OCI-LY7 (cell line): ENCODE data around the gene GALC. TPM values are rescaled to one million over a fixed set of nuclear protein-coding genes. Genes with fewer than 3 reads are reported as not detected.

ENCODE experiments used
- BruUV-seq: library from RNA; stranded (reverse); fragments of 400-500 nt; replicated peaks from 2 replicates; lab custom pipeline; 2021; lab: Mats Ljungman, UMichigan
- CTCF ChIA-PET: fragments of 300-600 bp; sonication (Branson Sonifier 250); formaldehyde crosslinking; loops from one replicate; lab custom pipeline; 2022; ENCODE audit warnings: antibody characterized with exemption; ENCODE audit not compliant: unreplicated experiment; lab: Charles Lee
- POLR2A ChIA-PET: fragments of 300-600 bp; sonication (Branson Sonifier 250); formaldehyde crosslinking; loops from one replicate; lab custom pipeline; 2022; ENCODE audit warnings: antibody characterized with exemption; lab: Charles Lee
- DNase-seq: peaks from one replicate; pipeline ENCODE4 v3.0.0-alpha.2; 2015; ENCODE audit warnings: low spot score
- H2AFZ ChIP-seq: fragments of 200-600 bp; sonication (generic), shearing (Covaris generic); 2 replicates; pipeline ENCODE4 v1.6.1; 2014; ENCODE audit warnings: mild to moderate bottlenecking, antibody characterized with exemption, low read length, moderate library complexity
- H3K27ac ChIP-seq: fragments of 200-600 bp; sonication (generic); 2 replicates; pipeline ENCODE4 v1.5.1; 2014; ENCODE audit warnings: mixed run types, low read depth, mild to moderate bottlenecking, moderate library complexity, low read length, inconsistent platforms; ENCODE audit not compliant: poor library complexity, severe bottlenecking
- H3K36me3 ChIP-seq: fragments of 200-600 bp; sonication (generic); 2 replicates; pipeline ENCODE4 v1.6.1; 2014; ENCODE audit warnings: mild to moderate bottlenecking, antibody characterized with exemption, low read length, moderate library complexity, mixed read lengths; ENCODE audit not compliant: insufficient read depth
- H3K4me1 ChIP-seq: fragments of 200-600 bp; sonication (generic); 2 replicates; pipeline ENCODE4 v1.5.1; 2014; ENCODE audit warnings: mild to moderate bottlenecking, low read length; ENCODE audit not compliant: insufficient read depth, poor library complexity, severe bottlenecking
- H3K4me2 ChIP-seq: fragments of 200-600 bp; sonication (generic); 2 replicates; pipeline ENCODE4 v1.6.1; 2014; ENCODE audit warnings: mild to moderate bottlenecking, low read length
- H3K4me3 ChIP-seq: fragments of 200-600 bp; sonication (generic); 2 replicates; pipeline ENCODE4 v1.5.1; 2014; ENCODE audit warnings: mild to moderate bottlenecking, low read depth, low read length; ENCODE audit not compliant: poor library complexity, severe bottlenecking
- H3K79me2 ChIP-seq: fragments of 200-600 bp; sonication (generic); 2 replicates; pipeline ENCODE4 v1.6.1; 2016; ENCODE audit warnings: low read depth, mild to moderate bottlenecking, low read length, moderate library complexity, mixed read lengths; ENCODE audit not compliant: insufficient read depth
- H3K9me2 ChIP-seq: fragments of 200-600 bp; sonication (generic); 2 replicates; pipeline ENCODE4 v1.6.1; 2016; ENCODE audit warnings: mild to moderate bottlenecking, low read length, mixed read lengths; ENCODE audit not compliant: insufficient read depth
- H3K9me3 ChIP-seq: fragments of 200-600 bp; sonication (generic); 2 replicates; pipeline ENCODE4 v1.6.1; 2014; ENCODE audit warnings: mild to moderate bottlenecking, mixed run types, low read length, mixed read lengths
- H4K20me1 ChIP-seq: fragments of 200-600 bp; sonication (generic); 2 replicates; pipeline ENCODE4 v1.6.1; 2014; ENCODE audit warnings: mild to moderate bottlenecking, antibody characterized with exemption, low read length, moderate library complexity, mixed read lengths; ENCODE audit not compliant: insufficient read depth
- EZH2phosphoT487 ChIP-seq: fragments of 200-600 bp; sonication (generic); IDR thresholded peaks from 2 replicates; pipeline ENCODE4 v1.6.1; 2018; ENCODE audit warnings: low read depth, borderline replicate concordance, mild to moderate bottlenecking, mixed run types, antibody characterized with exemption, low read length, moderate library complexity, mixed read lengths
- intact Hi-C: fragments of 100-400 bp; cut with micrococcal nuclease; formaldehyde crosslinking; loops from one replicate; pipeline ENCODE4 v1.10.0; 2022; ENCODE audit not compliant: unreplicated experiment
- total RNA-seq, 2 experiments: library from RNA; depleted of rRNA in 1 of 2; stranded (reverse); fragments of >200 nt in 1 of 2; shearing (Covaris generic) in 1 of 2; gene quantifications; 2 replicates each; pipeline ENCODE4 v1.2.3, GENCODE V29; 2014 to 2022
- TF ChIP-seq, protein P1 (sequence below): fragments of 200-600 bp; sonication (generic); conservative IDR thresholded peaks from 2 replicates; pipeline ENCODE4 v1.5.1; 2014; ENCODE audit warnings: mild to moderate bottlenecking, antibody characterized with exemption, low read length, moderate library complexity, mixed read lengths

GALC gene
- total RNA-seq, 2 experiments from 2014 or later: 4.4 to 18.0 TPM

DNA sequence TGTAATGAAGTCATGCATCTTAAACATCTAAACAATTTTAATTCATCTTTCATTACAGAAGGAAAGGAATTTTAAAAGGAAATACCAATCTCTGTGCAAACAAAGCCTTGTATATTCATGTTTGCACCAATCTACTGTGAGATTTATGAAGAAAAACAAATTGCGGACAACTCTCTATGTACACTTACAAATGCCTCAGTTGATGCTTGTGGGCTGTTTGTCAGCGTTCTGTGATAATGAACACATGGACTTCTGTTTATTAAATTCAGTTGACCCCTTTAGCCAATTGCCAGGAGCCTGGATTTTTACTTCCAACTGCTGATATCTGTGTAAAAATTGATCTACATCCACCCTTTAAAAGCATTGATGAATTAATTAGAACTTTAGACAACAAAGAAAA, 17.3 kb upstream of the GALC start:
- no peak for TF ChIP-seq EZH2phosphoT487
- TF ChIP-seq, protein P1, sequence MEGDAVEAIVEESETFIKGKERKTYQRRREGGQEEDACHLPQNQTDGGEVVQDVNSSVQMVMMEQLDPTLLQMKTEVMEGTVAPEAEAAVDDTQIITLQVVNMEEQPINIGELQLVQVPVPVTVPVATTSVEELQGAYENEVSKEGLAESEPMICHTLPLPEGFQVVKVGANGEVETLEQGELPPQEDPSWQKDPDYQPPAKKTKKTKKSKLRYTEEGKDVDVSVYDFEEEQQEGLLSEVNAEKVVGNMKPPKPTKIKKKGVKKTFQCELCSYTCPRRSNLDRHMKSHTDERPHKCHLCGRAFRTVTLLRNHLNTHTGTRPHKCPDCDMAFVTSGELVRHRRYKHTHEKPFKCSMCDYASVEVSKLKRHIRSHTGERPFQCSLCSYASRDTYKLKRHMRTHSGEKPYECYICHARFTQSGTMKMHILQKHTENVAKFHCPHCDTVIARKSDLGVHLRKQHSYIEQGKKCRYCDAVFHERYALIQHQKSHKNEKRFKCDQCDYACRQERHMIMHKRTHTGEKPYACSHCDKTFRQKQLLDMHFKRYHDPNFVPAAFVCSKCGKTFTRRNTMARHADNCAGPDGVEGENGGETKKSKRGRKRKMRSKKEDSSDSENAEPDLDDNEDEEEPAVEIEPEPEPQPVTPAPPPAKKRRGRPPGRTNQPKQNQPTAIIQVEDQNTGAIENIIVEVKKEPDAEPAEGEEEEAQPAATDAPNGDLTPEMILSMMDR: no peak
- POLR2A ChIA-PET: interaction anchor here (1.0 kb wide), 1 partner anchor 37 kb away, joined by 3 read pairs; no protein-coding TSS in a partner anchor
- peaks cover 19% of the 10 kb centered on the region for H3K4me1 ChIP-seq
- H3K4me3 ChIP-seq: no peak overlapping the region
- H3K79me2 ChIP-seq: peaks cover 29% of the 10 kb centered on the region
- no TSS peak for BruUV-seq
- H3K27ac ChIP-seq: no peak overlapping the region
- no peaks in the 10 kb centered on the region for H3K9me3 ChIP-seq
- CTCF ChIA-PET: no interaction called here
- intact Hi-C loops: no loop called here
- no peaks in the 10 kb centered on the region for H4K20me1 ChIP-seq
- no peak for DNase-seq
- no peak overlapping the region for H3K4me2 ChIP-seq
- H3K36me3 ChIP-seq: peaks cover 7% of the 10 kb centered on the region; the same call in 1 of the 2 replicates
- H3K9me2 ChIP-seq: no peaks in the 10 kb centered on the region
- H2AFZ ChIP-seq: no peak overlapping the region

DNA sequence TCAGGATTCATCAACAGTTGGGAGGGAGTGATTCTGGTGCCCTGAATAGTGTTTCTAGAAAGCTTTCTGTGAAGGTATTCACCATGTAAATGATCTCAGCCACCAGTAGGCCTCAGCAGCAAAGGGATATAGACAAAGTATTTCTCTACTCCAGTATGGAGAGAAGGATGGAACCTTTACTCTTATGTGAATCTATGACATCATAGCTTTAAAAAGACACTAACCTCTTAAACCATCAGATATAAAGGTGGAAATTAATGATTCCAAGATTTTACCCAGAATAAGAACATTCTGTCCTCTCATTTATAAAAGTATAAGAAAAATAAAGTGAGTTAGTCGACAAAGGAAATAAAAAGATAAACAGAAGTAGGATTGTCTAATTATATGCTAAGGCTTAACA, 16.5 kb upstream of the GALC start:
- Histone ChIP-seq H3K9me3 (no peaks in the 10 kb centered on the region), H3K4me2 (no peak overlapping the region), H3K36me3 (peaks cover 7% of the 10 kb centered on the region; the same call in 1 of the 2 replicates), H2AFZ (no peak overlapping the region), H3K4me3 (no peak overlapping the region), H3K4me1 (peaks cover 23% of the 10 kb centered on the region), H3K27ac (no peak overlapping the region), H4K20me1 (no peaks in the 10 kb centered on the region), H3K79me2 (peaks cover 33% of the 10 kb centered on the region), H3K9me2 (no peaks in the 10 kb centered on the region)
- POLR2A ChIA-PET: interaction anchor here (1.0 to 1.6 kb wide), 4 partner anchors 14 to 38 kb away, joined by 3 to 5 read pairs (median 4); partner anchors contain the start of gene GALC
- intact Hi-C loops: loop anchor here (10.0 kb wide), 2 partner anchors 375 to 785 kb away; partner anchors contain the start of genes EML5 and SPATA7
- CTCF ChIA-PET: no interaction called here
- no peak for DNase-seq
- TF ChIP-seq EZH2phosphoT487: no peak
- TF ChIP-seq, protein P1: no peak
- no TSS peak for BruUV-seq

DNA sequence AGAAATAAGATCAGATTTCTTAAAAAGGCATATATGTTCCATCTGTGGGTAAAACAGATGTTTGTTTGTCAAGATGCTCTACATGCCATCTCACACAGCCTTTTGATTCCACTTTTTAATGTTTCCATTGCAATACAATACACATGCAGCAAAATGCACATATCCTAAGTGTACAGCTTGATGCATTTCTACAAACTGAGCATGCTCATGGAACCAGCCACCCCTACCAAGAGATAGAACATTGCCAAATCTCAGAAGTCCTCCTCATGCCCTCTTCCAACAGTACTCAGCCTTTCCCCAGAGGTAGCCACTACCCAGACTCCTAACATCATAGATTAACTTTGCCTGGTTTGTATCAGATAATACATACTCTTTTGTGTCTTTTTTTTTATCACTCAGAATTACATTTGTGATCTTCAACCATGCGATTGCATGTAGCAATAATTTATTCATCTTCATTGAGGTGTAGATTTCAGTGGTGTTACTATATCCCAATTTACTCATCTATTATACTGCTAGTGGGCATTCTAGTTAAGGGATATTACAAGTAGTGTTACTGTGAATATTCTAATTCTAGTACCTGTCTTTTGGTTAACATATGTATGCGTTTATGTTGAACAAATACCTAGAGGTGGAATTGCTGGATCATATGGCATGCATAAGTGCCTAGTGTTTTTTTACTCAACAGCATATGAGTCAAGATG, 15.2 kb upstream of the GALC start:
- Histone ChIP-seq H4K20me1 (no peaks in the 10 kb centered on the region), H3K4me1 (peaks cover 31% of the 10 kb centered on the region), H3K27ac (no peak overlapping the region), H3K4me2 (no peak overlapping the region), H3K9me2 (no peaks in the 10 kb centered on the region), H3K9me3 (no peaks in the 10 kb centered on the region), H3K79me2 (peaks cover 33% of the 10 kb centered on the region), H3K36me3 (peaks cover 7% of the 10 kb centered on the region; the same call in 1 of the 2 replicates), H2AFZ (no peak overlapping the region), H3K4me3 (no peak overlapping the region)
- no peak for DNase-seq
- intact Hi-C loops: loop anchor here (10.0 kb wide), 2 partner anchors 377 to 787 kb away; partner anchors contain the start of genes EML5 and SPATA7
- no TSS peak for BruUV-seq
- ChIA-PET POLR2A (interaction anchor here (0.8 to 1.6 kb wide), 4 partner anchors 10 to 16 kb away, joined by 3 to 5 read pairs (median 4); partner anchors contain the start of gene GALC), CTCF (no interaction called here)
- no peak for TF ChIP-seq EZH2phosphoT487
- TF ChIP-seq, protein P1: no peak
